HG02885 (cell line): Measurements from ENCODE around the gene OR52M1.

Experiments
- ATAC-seq: cut with Tn5 transposase; IDR thresholded peaks from one replicate; pipeline ENCODE4 v1.9.1; 2021; ENCODE audit warnings: mild to moderate bottlenecking; ENCODE audit not compliant: unreplicated experiment, poor library complexity

Gene OR52M1

DNA sequence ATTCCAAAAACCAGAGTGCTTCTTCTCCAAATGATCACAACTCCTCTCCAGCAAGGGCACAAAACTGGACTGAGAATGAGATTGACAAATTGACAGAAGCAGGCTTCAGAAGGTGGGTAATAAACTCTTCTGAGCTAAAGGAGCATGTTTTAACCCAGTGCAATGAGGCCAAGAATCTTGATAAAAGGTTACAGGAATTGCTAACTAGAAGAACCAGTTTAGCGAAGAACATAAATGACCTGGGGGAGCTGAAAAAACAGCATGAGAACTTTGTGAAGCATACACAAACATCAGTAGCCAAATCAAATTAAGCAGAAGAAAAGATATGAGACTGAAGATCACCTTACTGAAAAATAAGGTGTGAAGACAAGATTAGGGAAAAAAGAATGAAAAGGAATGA is 15.5 kb downstream of the OR52M1 start:
- no peak for ATAC-seq

DNA sequence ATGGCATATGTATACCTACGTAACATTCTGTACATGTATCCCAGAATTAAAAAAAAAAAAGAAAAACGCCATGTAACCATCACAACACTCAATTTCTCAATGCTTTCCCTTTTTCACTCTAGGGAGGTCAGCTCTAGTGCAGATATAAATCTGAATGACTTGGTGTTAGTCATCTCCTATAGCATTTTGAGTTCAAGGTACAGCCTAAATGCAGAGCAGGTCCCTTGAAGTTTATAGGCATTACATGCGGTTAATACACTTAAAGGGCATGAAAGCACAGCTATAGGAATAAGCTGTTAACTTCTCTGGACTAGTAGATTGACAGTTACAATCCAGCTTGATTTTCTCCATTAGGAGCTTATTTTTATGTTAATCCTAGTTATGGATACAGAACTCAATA is 20.4 kb downstream of the OR52M1 start:
- no peak for ATAC-seq

DNA sequence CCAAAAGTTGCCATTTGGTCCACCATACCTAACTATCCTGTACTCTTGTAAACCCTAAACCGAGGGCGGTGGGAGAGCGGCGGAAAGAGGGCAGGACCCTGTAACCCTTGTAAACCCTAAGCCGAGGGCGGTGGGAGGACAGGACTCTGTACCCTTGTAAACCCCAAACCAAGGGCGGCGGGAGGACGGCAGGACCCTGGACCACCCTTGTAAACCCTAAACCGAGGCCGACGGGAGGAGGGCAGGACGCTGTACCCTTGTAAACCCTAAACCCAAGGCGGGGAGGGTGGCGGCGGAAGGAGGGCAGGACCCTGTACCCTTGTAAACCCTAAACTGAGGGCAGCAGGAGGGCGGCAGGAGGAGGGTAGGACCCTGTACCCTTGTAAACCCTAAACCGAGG is 24.1 kb downstream of the OR52M1 start:
- no peak for ATAC-seq

DNA sequence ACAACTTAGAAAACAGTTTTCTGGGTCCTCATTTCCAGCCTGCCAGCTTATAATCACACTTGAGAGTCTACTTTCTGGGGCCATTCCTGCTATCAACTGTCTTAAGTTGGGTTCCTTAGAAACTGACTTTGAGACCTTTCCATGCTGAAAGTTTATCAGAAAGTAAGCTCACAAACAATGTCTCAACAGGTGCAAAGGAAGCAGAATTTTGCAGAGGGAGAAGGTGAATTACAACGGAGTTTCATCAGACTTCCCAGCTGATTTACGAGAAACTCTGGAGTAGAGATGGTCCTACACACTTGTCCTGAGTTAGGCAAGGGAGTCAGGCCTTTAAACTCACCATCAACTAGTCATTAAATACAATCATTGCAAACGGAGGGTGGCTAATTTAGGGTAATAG is 31.9 kb downstream of the OR52M1 start:
- ATAC-seq: no peak

DNA sequence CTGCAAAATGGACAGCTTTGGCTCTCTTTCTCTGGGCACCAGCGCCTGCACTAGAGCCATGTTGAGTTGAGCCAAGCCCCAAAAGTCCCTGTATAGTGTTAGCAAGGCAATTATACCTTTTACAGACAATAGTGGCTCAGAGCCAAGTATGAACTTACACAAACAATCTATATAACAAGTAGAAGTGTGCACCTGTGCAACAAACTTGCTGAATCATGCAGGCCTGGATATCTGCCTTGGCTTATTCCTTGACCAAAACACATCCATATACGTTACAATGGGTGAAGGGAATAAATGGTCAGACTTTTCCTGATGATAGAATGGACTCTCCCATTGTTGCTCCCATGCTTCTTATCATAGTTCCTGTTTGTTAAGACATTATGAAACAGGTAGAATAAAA is 32.8 kb downstream of the OR52M1 start:
- ATAC-seq: no peak

DNA sequence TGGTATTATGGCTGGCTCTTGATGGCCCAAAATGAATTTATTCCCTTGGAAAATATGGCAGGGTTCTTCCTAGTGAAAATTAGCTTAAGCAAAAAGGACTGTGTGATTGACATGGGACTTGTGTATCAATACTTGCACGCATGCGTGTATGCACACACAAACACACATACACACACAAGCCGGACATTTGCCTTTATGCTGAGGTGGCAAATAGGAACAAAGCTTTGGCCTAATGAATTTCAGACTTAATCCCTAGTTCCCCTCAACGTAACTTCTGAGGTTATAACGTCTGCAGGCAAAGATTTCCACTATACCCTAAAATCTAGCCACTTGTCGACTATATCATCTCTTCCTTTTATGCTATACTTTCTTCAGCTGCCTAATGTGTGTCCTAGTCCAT is 33.6 kb downstream of the OR52M1 start:
- no peak for ATAC-seq

DNA sequence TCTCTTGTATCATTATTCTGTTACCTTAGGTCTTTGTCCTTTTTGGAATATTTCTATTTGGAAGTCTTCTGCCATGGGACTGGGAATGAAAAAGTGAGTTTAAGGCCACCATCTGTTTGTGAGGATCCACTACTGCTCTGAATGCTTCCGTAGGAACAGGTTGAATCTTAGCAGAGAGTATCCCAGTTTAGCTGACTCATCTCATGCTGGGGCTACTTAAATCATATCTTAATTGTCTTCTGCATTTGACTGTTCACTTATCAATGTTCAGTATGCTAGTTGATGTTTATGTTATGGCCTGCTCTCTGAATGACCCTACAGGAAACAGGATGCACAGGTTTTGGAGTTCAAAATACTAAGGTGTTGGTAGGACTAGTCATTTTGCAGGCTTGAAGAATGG is 35.1 kb downstream of the OR52M1 start:
- ATAC-seq: no peak

DNA sequence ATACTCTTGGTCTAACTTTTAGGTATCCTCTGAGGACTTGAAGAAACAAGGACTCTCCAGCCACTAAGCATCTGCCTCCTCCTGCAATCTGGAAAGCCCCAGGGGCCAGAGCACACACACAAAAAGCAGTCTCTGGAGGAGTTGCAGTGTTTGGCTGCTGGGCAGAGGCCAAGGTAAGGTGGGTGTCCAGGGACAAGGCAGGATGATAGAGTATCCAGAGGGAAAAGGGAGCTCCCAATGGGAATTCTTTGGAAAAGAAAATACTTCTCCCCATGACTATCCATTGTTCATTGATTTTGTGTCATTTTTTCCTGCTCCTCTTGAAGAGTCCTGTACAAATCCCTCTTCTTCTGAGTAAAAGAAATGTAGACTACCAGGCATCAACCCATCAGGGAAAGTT is 36.5 kb downstream of the OR52M1 start, which contains the start of gene OR52I2:
Gene OR52I2, plus strand, starts transcription at position 301 of the 400 bp plus-strand sequence.
- no peak for ATAC-seq

DNA sequence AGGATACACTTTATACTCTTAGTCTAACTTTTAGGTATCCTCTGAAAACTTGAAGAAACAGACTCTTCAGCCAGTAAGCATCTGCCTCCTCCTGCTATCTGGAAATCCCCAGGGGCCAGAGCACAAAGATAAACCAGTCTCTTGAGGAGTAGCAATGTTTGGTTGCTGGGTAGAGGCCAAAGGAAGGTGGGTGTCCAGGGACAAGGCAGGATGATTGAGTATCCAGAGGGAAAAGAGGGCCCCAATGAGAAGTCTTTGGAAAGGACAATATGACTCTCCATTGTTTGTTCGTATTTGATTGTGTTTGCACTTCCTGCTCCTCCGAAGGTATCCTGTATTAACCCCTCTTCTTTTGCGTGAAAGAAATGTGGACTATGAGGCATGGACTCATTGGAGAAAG is 44.0 kb downstream of the OR52M1 start:
- no peak for ATAC-seq

DNA sequence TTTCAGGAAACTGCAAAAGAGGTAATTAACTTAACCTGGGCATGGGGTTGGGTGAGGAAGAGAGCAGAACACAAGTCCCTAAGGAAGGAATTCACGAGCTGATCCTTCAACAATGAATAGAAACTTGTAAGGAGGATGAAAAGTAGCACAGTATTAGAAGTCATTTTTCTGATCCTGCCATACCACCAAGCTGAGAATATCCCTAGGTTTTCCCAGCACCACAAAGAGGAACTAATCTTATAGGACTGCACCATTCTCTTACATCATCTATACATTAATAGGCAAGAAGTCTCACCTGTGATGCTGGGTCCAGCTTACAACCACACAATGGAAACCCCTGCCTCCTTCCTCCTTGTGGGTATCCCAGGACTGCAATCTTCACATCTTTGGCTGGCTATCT is 48.7 kb downstream of the OR52M1 start, which contains the start of gene OR52I1:
Gene OR52I1, plus strand, starts transcription at position 301 of the 400 bp plus-strand sequence. Its CDS starts 0 bp downstream, at position 301.
- no peak for ATAC-seq
